ENCODE data around the gene EMC10. TPM values are rescaled to one million over a fixed set of nuclear protein-coding genes. Genes with fewer than 3 reads are reported as not detected.

The EMC10 gene
- total RNA-seq, 1 experiment from 2014 or later, result 66.7 TPM

DNA sequence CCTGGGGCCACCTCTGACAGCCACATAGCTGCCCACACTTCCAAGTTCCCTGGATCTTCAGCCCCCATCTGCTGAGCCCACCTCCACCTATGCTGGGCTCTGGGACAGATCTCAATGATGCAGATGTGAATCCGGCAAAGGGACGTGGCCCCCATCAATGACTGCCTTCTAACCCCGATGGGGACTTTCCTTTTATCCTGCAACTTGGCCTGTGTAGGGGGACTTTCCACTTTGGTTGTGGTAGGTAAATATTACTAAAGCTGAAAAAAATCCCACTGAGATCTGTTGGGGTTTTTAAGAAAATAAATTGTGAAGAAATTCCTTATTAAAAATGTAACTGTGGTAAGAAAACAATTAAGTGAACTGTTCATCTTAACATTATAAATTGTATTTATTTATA lies 58.2 kb downstream of the EMC10 start:
- Histone ChIP-seq H3K36me3 (ENCODE audit: control insufficient read depth, insufficient read depth, low read length) (no peaks in the 10 kb centered on the region), H3K9me3 (ENCODE audit: control insufficient read depth, insufficient read depth, low read depth, low read length) (no peaks in the 10 kb centered on the region), H3K27ac (ENCODE audit: low read length) (no peak overlapping the region), H3K27me3 (ENCODE audit: control insufficient read depth, insufficient read depth, low read length) (no peaks in the 10 kb centered on the region), H3K4me3 (ENCODE audit: low read depth in 2 of 2, low read length in 2 of 2) (no peak overlapping the region), H3K4me1 (ENCODE audit: control insufficient read depth, insufficient read depth, low read length) (no peaks in the 10 kb centered on the region)
- ChIA-PET CTCF (interaction anchor here (0.5 kb wide), 1 partner anchor 177 kb away, joined by 6 read pairs; no protein-coding TSS in a partner anchor), POLR2A (no interaction called here)
- no peak for TF ChIP-seq SIN3A (IDR thresholded peaks at IDR 0.05; ENCODE audit: borderline replicate concordance, insufficient read depth, low read depth, low read length)
- TF ChIP-seq, protein P1, sequence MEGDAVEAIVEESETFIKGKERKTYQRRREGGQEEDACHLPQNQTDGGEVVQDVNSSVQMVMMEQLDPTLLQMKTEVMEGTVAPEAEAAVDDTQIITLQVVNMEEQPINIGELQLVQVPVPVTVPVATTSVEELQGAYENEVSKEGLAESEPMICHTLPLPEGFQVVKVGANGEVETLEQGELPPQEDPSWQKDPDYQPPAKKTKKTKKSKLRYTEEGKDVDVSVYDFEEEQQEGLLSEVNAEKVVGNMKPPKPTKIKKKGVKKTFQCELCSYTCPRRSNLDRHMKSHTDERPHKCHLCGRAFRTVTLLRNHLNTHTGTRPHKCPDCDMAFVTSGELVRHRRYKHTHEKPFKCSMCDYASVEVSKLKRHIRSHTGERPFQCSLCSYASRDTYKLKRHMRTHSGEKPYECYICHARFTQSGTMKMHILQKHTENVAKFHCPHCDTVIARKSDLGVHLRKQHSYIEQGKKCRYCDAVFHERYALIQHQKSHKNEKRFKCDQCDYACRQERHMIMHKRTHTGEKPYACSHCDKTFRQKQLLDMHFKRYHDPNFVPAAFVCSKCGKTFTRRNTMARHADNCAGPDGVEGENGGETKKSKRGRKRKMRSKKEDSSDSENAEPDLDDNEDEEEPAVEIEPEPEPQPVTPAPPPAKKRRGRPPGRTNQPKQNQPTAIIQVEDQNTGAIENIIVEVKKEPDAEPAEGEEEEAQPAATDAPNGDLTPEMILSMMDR (IDR thresholded peaks at IDR 0.05), result no peak
- no peak for TF ChIP-seq POLR2AphosphoS5 (IDR thresholded peaks at IDR 0.05; ENCODE audit: low read depth, low read length)
- TF ChIP-seq TCF7L2 (IDR thresholded peaks at IDR 0.05; ENCODE audit: low read depth, low read length), result no peak
- intact Hi-C loops (cut with micrococcal nuclease; ENCODE audit: unreplicated experiment) (no loop called here), in situ Hi-C loops (cut with HindIII; ENCODE audit: low pct_unique_long_range_greater_than_20kb, low sequenced_read_pairs) (no loop called here)
- ATAC-seq, result no peak
- no peak for DNase-seq (ENCODE audit: low read depth, low spot score)
- no TSS peak for BruUV-seq (replicated peaks)

DNA sequence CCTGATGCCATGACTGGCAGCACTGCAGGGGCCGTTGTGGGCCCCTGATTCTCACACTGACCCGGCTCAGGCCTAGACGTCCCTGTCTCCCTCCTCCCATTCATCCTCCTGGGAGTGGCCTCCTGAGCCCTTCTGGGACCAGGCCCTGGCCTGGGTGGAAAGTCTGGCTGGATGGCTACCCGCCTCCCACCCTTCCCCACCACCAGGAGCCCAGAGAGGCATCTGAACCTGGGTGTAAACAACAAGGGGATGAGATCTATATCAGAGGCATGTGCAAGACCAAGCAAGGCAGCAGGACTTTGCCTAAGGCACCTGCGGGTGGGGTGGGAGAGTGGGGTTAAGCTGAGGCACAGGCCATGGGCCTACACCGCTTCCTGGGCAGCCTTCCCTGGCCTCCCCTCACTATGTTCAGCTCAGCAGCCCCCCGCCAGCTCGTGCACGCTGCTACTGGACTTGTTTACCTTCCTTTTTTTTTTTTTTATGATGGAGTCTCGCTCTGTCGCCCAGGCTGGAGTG lies 59.4 kb downstream of the EMC10 start:
- Histone ChIP-seq H3K4me1 (ENCODE audit: control insufficient read depth, insufficient read depth, low read length) (no peaks in the 10 kb centered on the region), H3K27me3 (ENCODE audit: control insufficient read depth, insufficient read depth, low read length) (no peaks in the 10 kb centered on the region), H3K36me3 (ENCODE audit: control insufficient read depth, insufficient read depth, low read length) (no peaks in the 10 kb centered on the region), H3K27ac (ENCODE audit: low read length) (no peak overlapping the region), H3K9me3 (ENCODE audit: control insufficient read depth, insufficient read depth, low read depth, low read length) (no peaks in the 10 kb centered on the region), H3K4me3 (ENCODE audit: low read depth in 2 of 2, low read length in 2 of 2) (no peak overlapping the region)
- intact Hi-C loops (cut with micrococcal nuclease; ENCODE audit: unreplicated experiment), result loop anchor here (5.0 kb wide), 1 partner anchor 247 kb away; no protein-coding TSS in a partner anchor
- ChIA-PET CTCF (no interaction called here), POLR2A (no interaction called here)
- TF ChIP-seq, protein P2, sequence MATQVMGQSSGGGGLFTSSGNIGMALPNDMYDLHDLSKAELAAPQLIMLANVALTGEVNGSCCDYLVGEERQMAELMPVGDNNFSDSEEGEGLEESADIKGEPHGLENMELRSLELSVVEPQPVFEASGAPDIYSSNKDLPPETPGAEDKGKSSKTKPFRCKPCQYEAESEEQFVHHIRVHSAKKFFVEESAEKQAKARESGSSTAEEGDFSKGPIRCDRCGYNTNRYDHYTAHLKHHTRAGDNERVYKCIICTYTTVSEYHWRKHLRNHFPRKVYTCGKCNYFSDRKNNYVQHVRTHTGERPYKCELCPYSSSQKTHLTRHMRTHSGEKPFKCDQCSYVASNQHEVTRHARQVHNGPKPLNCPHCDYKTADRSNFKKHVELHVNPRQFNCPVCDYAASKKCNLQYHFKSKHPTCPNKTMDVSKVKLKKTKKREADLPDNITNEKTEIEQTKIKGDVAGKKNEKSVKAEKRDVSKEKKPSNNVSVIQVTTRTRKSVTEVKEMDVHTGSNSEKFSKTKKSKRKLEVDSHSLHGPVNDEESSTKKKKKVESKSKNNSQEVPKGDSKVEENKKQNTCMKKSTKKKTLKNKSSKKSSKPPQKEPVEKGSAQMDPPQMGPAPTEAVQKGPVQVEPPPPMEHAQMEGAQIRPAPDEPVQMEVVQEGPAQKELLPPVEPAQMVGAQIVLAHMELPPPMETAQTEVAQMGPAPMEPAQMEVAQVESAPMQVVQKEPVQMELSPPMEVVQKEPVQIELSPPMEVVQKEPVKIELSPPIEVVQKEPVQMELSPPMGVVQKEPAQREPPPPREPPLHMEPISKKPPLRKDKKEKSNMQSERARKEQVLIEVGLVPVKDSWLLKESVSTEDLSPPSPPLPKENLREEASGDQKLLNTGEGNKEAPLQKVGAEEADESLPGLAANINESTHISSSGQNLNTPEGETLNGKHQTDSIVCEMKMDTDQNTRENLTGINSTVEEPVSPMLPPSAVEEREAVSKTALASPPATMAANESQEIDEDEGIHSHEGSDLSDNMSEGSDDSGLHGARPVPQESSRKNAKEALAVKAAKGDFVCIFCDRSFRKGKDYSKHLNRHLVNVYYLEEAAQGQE (IDR thresholded peaks at IDR 0.05; ENCODE audit: insufficient read depth in 1 of 2, low read depth in 2 of 2, low read length in 1 of 2), result no peak
- DNase-seq (ENCODE audit: low read depth, low spot score) (no peak), ATAC-seq (no peak)
- in situ Hi-C loops (cut with HindIII; ENCODE audit: low pct_unique_long_range_greater_than_20kb, low sequenced_read_pairs), result no loop called here
- no TSS peak for BruUV-seq (replicated peaks)

DNA sequence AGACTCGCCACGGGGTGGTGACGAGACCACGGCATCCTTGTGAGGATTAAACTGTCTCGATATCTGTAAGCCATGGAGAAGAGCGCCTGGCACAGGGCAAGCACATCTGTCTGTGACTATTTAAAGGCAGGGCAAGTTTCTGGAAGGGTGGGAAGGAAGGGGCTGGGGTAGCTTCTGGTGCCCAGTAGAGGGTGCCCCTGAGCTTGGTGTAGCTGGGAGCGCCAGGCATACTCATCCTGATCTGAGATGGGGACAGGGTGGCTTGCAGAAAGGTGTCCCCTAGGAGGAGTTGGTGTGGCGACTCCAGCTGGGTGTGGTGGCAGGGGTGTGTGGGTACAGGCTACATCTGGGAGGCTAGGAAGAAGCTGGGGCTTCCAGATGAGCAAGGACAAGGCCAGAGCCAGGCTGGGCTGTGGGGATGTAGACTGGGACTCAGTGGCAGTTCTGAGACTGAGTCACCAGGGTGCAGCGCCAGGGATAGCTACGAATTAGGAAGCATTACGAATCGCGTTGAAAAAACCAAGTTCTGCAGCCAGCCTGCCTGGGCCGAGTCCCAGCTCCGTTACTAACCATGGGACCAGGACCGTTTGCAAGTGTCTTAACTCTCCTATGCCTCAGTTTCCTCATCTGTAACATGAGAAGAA lies 60.5 kb downstream of the EMC10 start:
- TF ChIP-seq, protein P2 (IDR thresholded peaks at IDR 0.05; ENCODE audit: insufficient read depth in 1 of 2, low read depth in 2 of 2, low read length in 1 of 2), result no peak
- no peak for TF ChIP-seq SIN3A (IDR thresholded peaks at IDR 0.05; ENCODE audit: borderline replicate concordance, insufficient read depth, low read depth, low read length)
- H3K9me3 ChIP-seq (ENCODE audit: control insufficient read depth, insufficient read depth, low read depth, low read length), result no peaks in the 10 kb centered on the region
- no peak overlapping the region for H3K27ac ChIP-seq (ENCODE audit: low read length)
- ATAC-seq (no peak; the same call in 1 of the 2 replicates), DNase-seq (ENCODE audit: low read depth, low spot score) (no peak)
- BruUV-seq (replicated peaks), result no TSS peak
- no peaks in the 10 kb centered on the region for H3K36me3 ChIP-seq (ENCODE audit: control insufficient read depth, insufficient read depth, low read length)
- intact Hi-C loops (cut with micrococcal nuclease; ENCODE audit: unreplicated experiment), result loop anchor here (5.0 kb wide), 1 partner anchor 246 kb away; no protein-coding TSS in a partner anchor
- CTCF ChIA-PET, result interaction anchor here (0.6 to 1.5 kb wide), 4 partner anchors 15 to 27 kb away, joined by 3 to 4 read pairs (median 3); no protein-coding TSS in a partner anchor
- H3K4me1 ChIP-seq (ENCODE audit: control insufficient read depth, insufficient read depth, low read length), result no peaks in the 10 kb centered on the region
- in situ Hi-C loops (cut with HindIII; ENCODE audit: low pct_unique_long_range_greater_than_20kb, low sequenced_read_pairs), result no loop called here
- POLR2A ChIA-PET, result no interaction called here
- no peak overlapping the region for H3K4me3 ChIP-seq (ENCODE audit: low read depth in 2 of 2, low read length in 2 of 2)
- H3K27me3 ChIP-seq (ENCODE audit: control insufficient read depth, insufficient read depth, low read length), result no peaks in the 10 kb centered on the region
